Upper lobe of left lung (tissue), 6 donors: ENCODE results near the gene SPOCK1. TPM values are rescaled to one million over a fixed set of nuclear protein-coding genes. Genes with fewer than 3 reads are reported as not detected.

Experiments
- ATAC-seq, 2 donors: fragments of 200-7000 bp; cut with Tn5 transposase; one replicate each; pipeline ENCODE4 v1.9.1; 2022; ENCODE audit warnings: mild to moderate bottlenecking in 2 of 2, moderate library complexity in 2 of 2; ENCODE audit not compliant: low FRiP score in 2 of 2
- DNase-seq, 2 donors: peaks; one replicate each; pipeline ENCODE4 v3.0.0-alpha.2; 2019 to 2020
- H3K27ac ChIP-seq, 4 donors: fragments of 200-600 bp; sonication (generic); one replicate each; pipeline ENCODE4 v1.5.1; 2016 to 2019
- H3K27me3 ChIP-seq, 4 donors: fragments of 200-600 bp; sonication (generic); one replicate each; pipeline ENCODE4 v1.5.1; 2017 to 2019
- H3K36me3 ChIP-seq, 4 donors: fragments of 200-600 bp; sonication (generic); one replicate each; pipeline ENCODE4 v1.5.1; 2016 to 2019
- H3K4me1 ChIP-seq, 4 donors: fragments of 200-600 bp; sonication (generic); one replicate each; pipeline ENCODE4 v1.5.1; 2018 to 2019
- H3K4me3 ChIP-seq, 4 donors: fragments of 200-600 bp; sonication (generic); one replicate each; pipeline ENCODE4 v1.5.1; 2017 to 2019; ENCODE audit warnings: mild to moderate bottlenecking in 2 of 4, moderate library complexity in 1 of 4
- H3K9me3 ChIP-seq, 4 donors: fragments of 200-600 bp; sonication (generic); one replicate each; pipeline ENCODE4 v1.5.1; 2018 to 2019
- CTCF ChIP-seq, 6 experiments: fragments of 450-650 bp in 4 of 6; fragments of 200-600 bp in 2 of 6; sonication (generic) in 2 of 6; IDR thresholded peaks; one replicate each; pipeline ENCODE4 v1.5.1; 2016 to 2019; ENCODE audit warnings: antibody characterized with exemption in 6 of 6
- EP300 ChIP-seq, 4 donors: sonication (generic); formaldehyde crosslinking; IDR thresholded peaks; one replicate each; pipeline ENCODE4 v1.5.1; 2017; ENCODE audit warnings: antibody characterized with exemption in 4 of 4, control low read depth in 2 of 4
- POLR2A ChIP-seq, 4 donors: fragments of 450-650 bp; IDR thresholded peaks; one replicate each; pipeline ENCODE4 v1.5.1; 2016 to 2017; ENCODE audit warnings: antibody characterized with exemption in 4 of 4, mild to moderate bottlenecking in 2 of 4
- POLR2AphosphoS5 ChIP-seq, 2 donors: sonication (generic); formaldehyde crosslinking; IDR thresholded peaks; one replicate each; pipeline ENCODE4 v1.5.1; 2017; ENCODE audit warnings: antibody characterized with exemption in 2 of 2
- WGBS, 2 donors: methylation state at CpG; one replicate each; pipeline ENCODE4 v1.1.5; 2017 to 2018; 5-methylcytosine and 5-hydroxymethylcytosine counted together
- total RNA-seq, 6 donors: library from RNA; depleted of rRNA in 4 of 6; stranded (reverse); fragments of >200 nt in 4 of 6; gene quantifications; one replicate each; pipeline versions ENCODE4 v1.1.0 to v1.2.1, GENCODE V29; 2016 to 2021
- donor health status: DM: no; HTN: no; CAD: no; lungs with moderate emphysema.
- donor health status: DM: no; HTN: yes; CAD: no; lungs with severe emphysema.

Gene SPOCK1
- total RNA-seq, 6 donors from 2014 or later, result 0.33 to 16.6 (median 2.0) TPM; not detected in 1

GRCh38 chr5:137252512-137252911 is 246.6 kb downstream of the SPOCK1 start:
- no peak for ATAC-seq
- no peaks in the 10 kb centered on the region for H3K4me1 ChIP-seq
- no peak for TF ChIP-seq POLR2AphosphoS5 (IDR thresholded peaks at IDR 0.05)
- TF ChIP-seq EP300 (IDR thresholded peaks at IDR 0.05), result no peak
- no peak for TF ChIP-seq CTCF (IDR thresholded peaks at IDR 0.05)
- H3K4me3 ChIP-seq, result no peak overlapping the region
- H3K27ac ChIP-seq, result no peak overlapping the region
- WGBS, 2 donors, result 77 to 86% methylated on average over 2 of the region's 2 CpGs
- no peaks in the 10 kb centered on the region for H3K27me3 ChIP-seq
- no peaks in the 10 kb centered on the region for H3K36me3 ChIP-seq
- DNase-seq, result no peak
- no peaks in the 10 kb centered on the region for H3K9me3 ChIP-seq

- Histone ChIP-seq H3K27ac (no peak overlapping the region), H3K4me1 (no peaks in the 10 kb centered on the region), H3K9me3 (no peaks in the 10 kb centered on the region), H3K4me3 (no peak overlapping the region), H3K27me3 (no peaks in the 10 kb centered on the region), H3K36me3 (no peaks in the 10 kb centered on the region)
- no peak for TF ChIP-seq CTCF (IDR thresholded peaks at IDR 0.05)
- TF ChIP-seq EP300 (IDR thresholded peaks at IDR 0.05), result no peak
- TF ChIP-seq POLR2A (IDR thresholded peaks at IDR 0.05), result no peak
- no peak for TF ChIP-seq POLR2AphosphoS5 (IDR thresholded peaks at IDR 0.05)
- WGBS, 2 donors, result 64 to 75% methylated on average over 6 of the region's 6 CpGs
- ATAC-seq (no peak), DNase-seq (no peak)
Observed at GRCh38 chr5:137250421-137250820, 248.7 kb downstream of the SPOCK1 start.

GRCh38 chr5:137248527-137248926 is 250.6 kb downstream of the SPOCK1 start:
- no peaks in the 10 kb centered on the region for H3K9me3 ChIP-seq
- ATAC-seq (no peak), DNase-seq (no peak)
- TF ChIP-seq POLR2AphosphoS5 (IDR thresholded peaks at IDR 0.05) (no peak), CTCF (IDR thresholded peaks at IDR 0.05) (no peak), POLR2A (IDR thresholded peaks at IDR 0.05) (no peak), EP300 (IDR thresholded peaks at IDR 0.05) (no peak)
- H3K4me1 ChIP-seq, result no peaks in the 10 kb centered on the region
- H3K36me3 ChIP-seq, result no peaks in the 10 kb centered on the region
- H3K4me3 ChIP-seq, result no peak overlapping the region
- no peak overlapping the region for H3K27ac ChIP-seq
- H3K27me3 ChIP-seq, result no peaks in the 10 kb centered on the region
- 90 to 93% methylated on average over 3 of the region's 3 CpGs for WGBS, 2 donors

- no peaks in the 10 kb centered on the region for H3K36me3 ChIP-seq
- no peak overlapping the region for H3K4me3 ChIP-seq
- no peak overlapping the region for H3K27ac ChIP-seq
- H3K27me3 ChIP-seq, result no peaks in the 10 kb centered on the region
- no peaks in the 10 kb centered on the region for H3K9me3 ChIP-seq
- ATAC-seq (no peak), DNase-seq (no peak)
- H3K4me1 ChIP-seq, result no peaks in the 10 kb centered on the region
- 83 to 84% methylated on average over 2 of the region's 2 CpGs for WGBS, 2 donors
- TF ChIP-seq EP300 (IDR thresholded peaks at IDR 0.05), result no peak
- TF ChIP-seq POLR2AphosphoS5 (IDR thresholded peaks at IDR 0.05), result no peak
- TF ChIP-seq CTCF (IDR thresholded peaks at IDR 0.05), result no peak
- no peak for TF ChIP-seq POLR2A (IDR thresholded peaks at IDR 0.05)
Observed at GRCh38 chr5:137245438-137245837, 253.7 kb downstream of the SPOCK1 start.

GRCh38 chr5:137240285-137240684 is 258.8 kb downstream of the SPOCK1 start:
- WGBS, 2 donors, result 68 to 74% methylated on average over 2 of the region's 2 CpGs
- ATAC-seq (no peak), DNase-seq (no peak)
- H3K36me3 ChIP-seq, result no peaks in the 10 kb centered on the region
- H3K9me3 ChIP-seq, result no peaks in the 10 kb centered on the region
- no peak overlapping the region for H3K27ac ChIP-seq
- no peak overlapping the region for H3K4me3 ChIP-seq
- no peaks in the 10 kb centered on the region for H3K27me3 ChIP-seq
- TF ChIP-seq POLR2A (IDR thresholded peaks at IDR 0.05), result no peak
- no peak for TF ChIP-seq POLR2AphosphoS5 (IDR thresholded peaks at IDR 0.05)
- no peak for TF ChIP-seq CTCF (IDR thresholded peaks at IDR 0.05)
- TF ChIP-seq EP300 (IDR thresholded peaks at IDR 0.05), result no peak
- H3K4me1 ChIP-seq, result no peaks in the 10 kb centered on the region
